Measurements from ENCODE around the gene RGS12. TPM values are rescaled to one million over a fixed set of nuclear protein-coding genes. Genes with fewer than 3 reads are reported as not detected.

Gene RGS12
- total and polyA plus RNA-seq, 2 of the 13 experiments (the other 11 are each of a cell fraction or from before 2014, with no cell fraction given): 21.0 to 27.7 TPM

DNA sequence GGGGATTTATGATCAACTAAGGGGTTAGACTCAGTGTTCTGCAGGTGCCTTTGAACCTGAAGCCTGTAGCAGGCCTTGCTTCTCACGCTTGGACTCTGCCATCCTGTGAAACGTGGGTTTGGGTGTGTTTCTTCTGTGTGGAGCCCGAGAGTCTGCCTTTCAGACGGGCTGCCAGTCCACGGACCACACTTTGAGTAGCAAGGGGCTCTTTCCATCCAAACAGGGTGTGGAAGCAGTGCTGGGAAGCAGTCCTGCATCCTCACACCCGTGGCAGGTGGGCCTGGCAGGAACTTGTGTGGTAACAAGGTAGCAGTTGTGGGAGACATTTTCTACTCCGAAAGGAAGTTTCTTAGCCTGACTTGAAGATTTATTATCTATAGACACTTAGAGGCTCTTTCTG, 22.7 kb downstream of the RGS12 start (continued):
- TF ChIP-seq ZNF20 (CRISPR knock-in tag; IDR thresholded peaks at IDR 0.05): no peak
- TF ChIP-seq JUN (CRISPR knock-in tag; IDR thresholded peaks at IDR 0.05): no peak
- no peak for TF ChIP-seq MLLT10 (CRISPR knock-in tag; IDR thresholded peaks at IDR 0.05)
- no peak for TF ChIP-seq MEF2D (CRISPR knock-in tag; IDR thresholded peaks at IDR 0.05)
- no peak for TF ChIP-seq PBX3 (CRISPR knock-in tag; IDR thresholded peaks at IDR 0.05; ENCODE audit: borderline replicate concordance)
- no peak for TF ChIP-seq ZUFSP (CRISPR knock-in tag; IDR thresholded peaks at IDR 0.05; ENCODE audit: borderline replicate concordance)
- no peak for TF ChIP-seq ZNF766 (CRISPR knock-in tag; IDR thresholded peaks at IDR 0.05; ENCODE audit: borderline replicate concordance)
- no peak for TF ChIP-seq HMGA1 (CRISPR knock-in tag; conservative IDR thresholded peaks at IDR 0.05)
- no peak for TF ChIP-seq RORA (CRISPR knock-in tag; IDR thresholded peaks at IDR 0.05)
- TF ChIP-seq ZSCAN31 (CRISPR knock-in tag; IDR thresholded peaks at IDR 0.05; ENCODE audit: low read depth): no peak

- CTCF ChIA-PET (ENCODE audit: low intra/inter-chr PET ratio, low total read pairs): no interaction called here
- WGBS (ENCODE audit: low lambda C conversion rate): 96% methylated on average over 14 of the region's 18 CpGs
- TF ChIP-seq ZNF7 (CRISPR knock-in tag; IDR thresholded peaks at IDR 0.05) (no peak), ZNF629 (CRISPR knock-in tag; conservative IDR thresholded peaks at IDR 0.05) (no peak), SOX13 (IDR thresholded peaks at IDR 0.05) (no peak), SOX13 (CRISPR knock-in tag; conservative IDR thresholded peaks at IDR 0.05 in 1 of 2, IDR thresholded peaks at IDR 0.05 in 1 of 2) (no peak), ZNF816 (CRISPR knock-in tag; IDR thresholded peaks at IDR 0.05; ENCODE audit: borderline replicate concordance) (no peak), ZC3H13 (CRISPR knock-in tag; IDR thresholded peaks at IDR 0.05) (no peak), NR2F6 (IDR thresholded peaks at IDR 0.05) (no peak), NR2F6 (CRISPR knock-in tag; IDR thresholded peaks at IDR 0.05) (no peak)
- TF ChIP-seq, protein P1, sequence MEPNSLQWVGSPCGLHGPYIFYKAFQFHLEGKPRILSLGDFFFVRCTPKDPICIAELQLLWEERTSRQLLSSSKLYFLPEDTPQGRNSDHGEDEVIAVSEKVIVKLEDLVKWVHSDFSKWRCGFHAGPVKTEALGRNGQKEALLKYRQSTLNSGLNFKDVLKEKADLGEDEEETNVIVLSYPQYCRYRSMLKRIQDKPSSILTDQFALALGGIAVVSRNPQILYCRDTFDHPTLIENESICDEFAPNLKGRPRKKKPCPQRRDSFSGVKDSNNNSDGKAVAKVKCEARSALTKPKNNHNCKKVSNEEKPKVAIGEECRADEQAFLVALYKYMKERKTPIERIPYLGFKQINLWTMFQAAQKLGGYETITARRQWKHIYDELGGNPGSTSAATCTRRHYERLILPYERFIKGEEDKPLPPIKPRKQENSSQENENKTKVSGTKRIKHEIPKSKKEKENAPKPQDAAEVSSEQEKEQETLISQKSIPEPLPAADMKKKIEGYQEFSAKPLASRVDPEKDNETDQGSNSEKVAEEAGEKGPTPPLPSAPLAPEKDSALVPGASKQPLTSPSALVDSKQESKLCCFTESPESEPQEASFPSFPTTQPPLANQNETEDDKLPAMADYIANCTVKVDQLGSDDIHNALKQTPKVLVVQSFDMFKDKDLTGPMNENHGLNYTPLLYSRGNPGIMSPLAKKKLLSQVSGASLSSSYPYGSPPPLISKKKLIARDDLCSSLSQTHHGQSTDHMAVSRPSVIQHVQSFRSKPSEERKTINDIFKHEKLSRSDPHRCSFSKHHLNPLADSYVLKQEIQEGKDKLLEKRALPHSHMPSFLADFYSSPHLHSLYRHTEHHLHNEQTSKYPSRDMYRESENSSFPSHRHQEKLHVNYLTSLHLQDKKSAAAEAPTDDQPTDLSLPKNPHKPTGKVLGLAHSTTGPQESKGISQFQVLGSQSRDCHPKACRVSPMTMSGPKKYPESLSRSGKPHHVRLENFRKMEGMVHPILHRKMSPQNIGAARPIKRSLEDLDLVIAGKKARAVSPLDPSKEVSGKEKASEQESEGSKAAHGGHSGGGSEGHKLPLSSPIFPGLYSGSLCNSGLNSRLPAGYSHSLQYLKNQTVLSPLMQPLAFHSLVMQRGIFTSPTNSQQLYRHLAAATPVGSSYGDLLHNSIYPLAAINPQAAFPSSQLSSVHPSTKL (CRISPR knock-in tag; IDR thresholded peaks at IDR 0.05): no peak
Observed at GRCh38 chr4:3316146-3316545, 23.3 kb downstream of the RGS12 start.

More at GRCh38 chr4:3316146-3316545, 23.3 kb downstream of the RGS12 start:
- H3K4me2 ChIP-seq (ENCODE audit: low read depth, low read length): no peak overlapping the region
- H3K9ac ChIP-seq (ENCODE audit: insufficient read depth, low read depth, low read length): no peak overlapping the region
- no peaks in the 10 kb centered on the region for H3K9me3 ChIP-seq (ENCODE audit: low read length)
- H4K20me1 ChIP-seq (ENCODE audit: insufficient read depth, low read length): no peaks in the 10 kb centered on the region; the same call in 1 of the 2 replicates
- intact Hi-C loops (cut with micrococcal nuclease; ENCODE audit: unreplicated experiment) (no loop called here), in situ Hi-C loops (cut with HindIII; ENCODE audit: extremely low pct_ligation_motif_present, low pct_unique_long_range_greater_than_20kb) (no loop called here)
- ATAC-seq: no peak
- H3K36me3 ChIP-seq (replicated peaks in 1 of 2; ENCODE audit: control insufficient read depth in 1 of 2, insufficient read depth in 2 of 2, low read length in 2 of 2): peaks cover 13 to 28% of the 10 kb centered on the region in 2 experiments; a peak in 4 of 5 replicates
- FAIRE-seq: no peak
- no peak for DNase-seq (ENCODE audit: low spot score)
- BruUV-seq (replicated peaks): no TSS peak
- POLR2A ChIA-PET: no interaction called here
- no peaks in the 10 kb centered on the region for H3K27me3 ChIP-seq (ENCODE audit: control insufficient read depth in 1 of 2, insufficient read depth in 2 of 2, low read length in 2 of 2)
- H3K4me1 ChIP-seq (ENCODE audit: insufficient read depth, low read length): peaks cover 22% of the 10 kb centered on the region
- no peak overlapping the region for H3K4me3 ChIP-seq (replicated peaks in 1 of 3; ENCODE audit: insufficient read depth in 1 of 3, low read depth in 2 of 3, low read length in 3 of 3)
- H3K27ac ChIP-seq (ENCODE audit: extremely low read length, insufficient read depth, low read length): no peak overlapping the region
- no peak overlapping the region for H2AFZ ChIP-seq (ENCODE audit: low read length)
- H3K79me2 ChIP-seq (ENCODE audit: insufficient read depth, low read length): peaks cover 9% of the 10 kb centered on the region

Data from HepG2 (cell line).